OCI-LY7 (cell line): ENCODE results near the gene LAMA2.

Experiments used
- CTCF ChIP-seq: fragments of 200-600 bp; sonication (generic); conservative IDR thresholded peaks from 2 replicates; pipeline ENCODE4 v1.5.1; 2014; ENCODE audit warnings: mild to moderate bottlenecking, antibody characterized with exemption, low read length, moderate library complexity, mixed read lengths
- EZH2phosphoT487 ChIP-seq: fragments of 200-600 bp; sonication (generic); IDR thresholded peaks from 2 replicates; pipeline ENCODE4 v1.6.1; 2018; ENCODE audit warnings: low read depth, borderline replicate concordance, mild to moderate bottlenecking, mixed run types, antibody characterized with exemption, low read length, moderate library complexity, mixed read lengths

GRCh38 chr6:129141499-129141898, 258.6 kb downstream of the LAMA2 start:
- TF ChIP-seq CTCF, result no peak
- no peak for TF ChIP-seq EZH2phosphoT487
